WTC11 (cell line): ENCODE results near the gene C3orf22. TPM values are rescaled to one million over a fixed set of nuclear protein-coding genes. Genes with fewer than 3 reads are reported as not detected.
A peak's percentile ranks its signal among the peaks of the same experiment; 100 is the strongest.

Experiments
- ATAC-seq: fragments of 200-7000 bp; cut with Tn5 transposase; 2 replicates; pipeline ENCODE4 v1.10.0; 2021; ENCODE audit warnings: mild to moderate bottlenecking, moderate library complexity
- CTCF ChIA-PET: fragments of 300-600 bp; sonication (Branson Sonifier 250); formaldehyde crosslinking; loops from one replicate; lab custom pipeline; 2021; ENCODE audit warnings: antibody characterized with exemption; lab: Charles Lee
- POLR2A ChIA-PET: fragments of 350-600 bp; sonication (Branson Sonifier 250); formaldehyde crosslinking; loops from one replicate; lab custom pipeline; 2021; ENCODE audit warnings: antibody characterized with exemption; lab: Charles Lee
- DNase-seq: peaks from one replicate; pipeline ENCODE4 v3.0.0; 2021; ENCODE audit warnings: low spot score
- H3K27ac Mint-ChIP-seq: 2 replicates; pipeline ENCODE4 v1.8.0; 2021; ENCODE audit warnings: mixed read lengths
- H3K27me3 Mint-ChIP-seq: 2 replicates; pipeline ENCODE4 v1.8.0; 2021; ENCODE audit warnings: low read depth, mild to moderate bottlenecking, moderate library complexity, mixed read lengths
- H3K36me3 Mint-ChIP-seq: 2 replicates; pipeline ENCODE4 v1.8.0; 2021; ENCODE audit warnings: mixed read lengths
- H3K4me1 Mint-ChIP-seq: 2 replicates; pipeline ENCODE4 v1.8.0; 2022; ENCODE audit warnings: mixed read lengths
- H3K4me3 Mint-ChIP-seq: 2 replicates; pipeline ENCODE4 v1.8.0; 2021; ENCODE audit warnings: mild to moderate bottlenecking, moderate library complexity, mixed read lengths
- H3K9me3 Mint-ChIP-seq: 2 replicates; pipeline ENCODE4 v1.8.0; 2021; ENCODE audit warnings: mixed read lengths
- CREB1 ChIP-seq: sonication (generic); formaldehyde crosslinking; IDR thresholded peaks from 2 replicates; pipeline ENCODE4 v1.8.0; 2023; ENCODE audit warnings: mild to moderate bottlenecking, missing genetic modification reagents
- CREM ChIP-seq: sonication (generic); formaldehyde crosslinking; IDR thresholded peaks from 2 replicates; pipeline ENCODE4 v1.8.1; 2022; ENCODE audit warnings: mild to moderate bottlenecking, missing genetic modification reagents, moderate library complexity
- ESRRA ChIP-seq: sonication (generic); formaldehyde crosslinking; IDR thresholded peaks from 2 replicates; pipeline ENCODE4 v1.8.1; 2022; ENCODE audit warnings: mild to moderate bottlenecking, missing genetic modification reagents, borderline replicate concordance
- ETV6 ChIP-seq: sonication (generic); formaldehyde crosslinking; IDR thresholded peaks from 2 replicates; pipeline ENCODE4 v1.8.1; 2022; ENCODE audit warnings: mild to moderate bottlenecking, missing genetic modification reagents
- FOXJ3 ChIP-seq: sonication (generic); formaldehyde crosslinking; IDR thresholded peaks from 2 replicates; pipeline ENCODE4 v1.9.0; 2021; ENCODE audit warnings: missing genetic modification reagents, mild to moderate bottlenecking, borderline replicate concordance
- HMGA2 ChIP-seq: fragments of 250-450 bp; sonication (Bioruptor Pico); IDR thresholded peaks from 2 replicates; pipeline ENCODE4 v1.4.0; 2021; ENCODE audit warnings: mild to moderate bottlenecking, moderate library complexity
- NR2C2 ChIP-seq: sonication (generic); formaldehyde crosslinking; IDR thresholded peaks from 2 replicates; pipeline ENCODE4 v1.8.0; 2022; ENCODE audit warnings: mild to moderate bottlenecking, missing genetic modification reagents
- NR3C1 ChIP-seq: sonication (generic); formaldehyde crosslinking; conservative IDR thresholded peaks from 2 replicates; pipeline ENCODE4 v1.8.1; 2023; ENCODE audit warnings: low read depth, mild to moderate bottlenecking, missing genetic modification reagents
- OVOL2 ChIP-seq: fragments of 250-450 bp; sonication (Bioruptor Pico); IDR thresholded peaks from 2 replicates; pipeline ENCODE4 v1.9.0; 2021; ENCODE audit warnings: mild to moderate bottlenecking, borderline replicate concordance
- PRRX2 ChIP-seq: fragments of 250-450 bp; sonication (Bioruptor Pico); IDR thresholded peaks from 2 replicates; pipeline ENCODE4 v1.8.0; 2021; ENCODE audit warnings: mild to moderate bottlenecking
- RORB ChIP-seq: fragments of 250-450 bp; sonication (Bioruptor Pico); IDR thresholded peaks from 2 replicates; pipeline ENCODE4 v1.9.0; 2021; ENCODE audit warnings: mild to moderate bottlenecking
- SMAD3 ChIP-seq: sonication (generic); formaldehyde crosslinking; IDR thresholded peaks from 2 replicates; pipeline ENCODE4 v1.8.0; 2022; ENCODE audit warnings: missing genetic modification reagents, mild to moderate bottlenecking, borderline replicate concordance
- TCF7 ChIP-seq: sonication (generic); formaldehyde crosslinking; IDR thresholded peaks from 2 replicates; pipeline ENCODE4 v1.8.0; 2022; ENCODE audit warnings: mild to moderate bottlenecking, low read depth, missing genetic modification reagents, moderate library complexity
- TEAD1 ChIP-seq: sonication (generic); formaldehyde crosslinking; IDR thresholded peaks from 2 replicates; pipeline ENCODE4 v1.8.0; 2022; ENCODE audit warnings: mild to moderate bottlenecking, missing genetic modification reagents
- TEAD4 ChIP-seq: sonication (generic); formaldehyde crosslinking; IDR thresholded peaks from 2 replicates; pipeline ENCODE4 v1.8.0; 2022; ENCODE audit warnings: mild to moderate bottlenecking, missing genetic modification reagents
- ZNF416 ChIP-seq: fragments of 250-450 bp; sonication (Bioruptor Pico); IDR thresholded peaks from 2 replicates; pipeline ENCODE4 v1.9.0; 2021; ENCODE audit warnings: mild to moderate bottlenecking, inconsistent platforms
- total RNA-seq: library from RNA; stranded (reverse); gene quantifications from 3 replicates; pipeline ENCODE4 v1.2.3, GENCODE V29; 2021
- TF ChIP-seq, protein P1 (sequence below): fragments of 250-450 bp; sonication (Bioruptor Pico); IDR thresholded peaks from 2 replicates; pipeline ENCODE4 v2.1.2; 2022; ENCODE audit warnings: mild to moderate bottlenecking, moderate library complexity
- TF ChIP-seq, protein P2 (sequence below): fragments of 250-450 bp; sonication (Bioruptor Pico); IDR thresholded peaks from 2 replicates; pipeline ENCODE4 v1.9.0; 2021; ENCODE audit warnings: mild to moderate bottlenecking
- TF ChIP-seq, protein P3 (sequence below): sonication (generic); formaldehyde crosslinking; conservative IDR thresholded peaks from 2 replicates; pipeline ENCODE4 v1.8.1; 2022; ENCODE audit warnings: mild to moderate bottlenecking, missing genetic modification reagents
- TF ChIP-seq, protein P4 (sequence below): fragments of 250-450 bp; sonication (Bioruptor Pico); conservative IDR thresholded peaks from 2 replicates; pipeline ENCODE4 v1.9.0; 2021; ENCODE audit warnings: mild to moderate bottlenecking
- TF ChIP-seq, protein P5 (sequence below): sonication (generic); formaldehyde crosslinking; IDR thresholded peaks from 2 replicates; pipeline ENCODE4 v1.8.0; 2022; ENCODE audit warnings: mild to moderate bottlenecking, missing genetic modification reagents
- TF ChIP-seq, protein P6 (sequence below): sonication (generic); formaldehyde crosslinking; IDR thresholded peaks from 2 replicates; pipeline ENCODE4 v1.8.0; 2023; ENCODE audit warnings: missing genetic modification reagents, mild to moderate bottlenecking, borderline replicate concordance
- TF ChIP-seq, protein P7 (sequence below): sonication (generic); formaldehyde crosslinking; IDR thresholded peaks from 2 replicates; pipeline ENCODE4 v1.8.1; 2023; ENCODE audit warnings: mild to moderate bottlenecking, missing genetic modification reagents, moderate library complexity
- TF ChIP-seq, protein P8 (sequence below): sonication (generic); formaldehyde crosslinking; IDR thresholded peaks from 2 replicates; pipeline ENCODE4 v1.8.1; 2022; ENCODE audit warnings: low read depth, missing genetic modification reagents, borderline replicate concordance

The C3orf22 gene
- total RNA-seq, 1 experiment from 2014 or later, result not detected

DNA sequence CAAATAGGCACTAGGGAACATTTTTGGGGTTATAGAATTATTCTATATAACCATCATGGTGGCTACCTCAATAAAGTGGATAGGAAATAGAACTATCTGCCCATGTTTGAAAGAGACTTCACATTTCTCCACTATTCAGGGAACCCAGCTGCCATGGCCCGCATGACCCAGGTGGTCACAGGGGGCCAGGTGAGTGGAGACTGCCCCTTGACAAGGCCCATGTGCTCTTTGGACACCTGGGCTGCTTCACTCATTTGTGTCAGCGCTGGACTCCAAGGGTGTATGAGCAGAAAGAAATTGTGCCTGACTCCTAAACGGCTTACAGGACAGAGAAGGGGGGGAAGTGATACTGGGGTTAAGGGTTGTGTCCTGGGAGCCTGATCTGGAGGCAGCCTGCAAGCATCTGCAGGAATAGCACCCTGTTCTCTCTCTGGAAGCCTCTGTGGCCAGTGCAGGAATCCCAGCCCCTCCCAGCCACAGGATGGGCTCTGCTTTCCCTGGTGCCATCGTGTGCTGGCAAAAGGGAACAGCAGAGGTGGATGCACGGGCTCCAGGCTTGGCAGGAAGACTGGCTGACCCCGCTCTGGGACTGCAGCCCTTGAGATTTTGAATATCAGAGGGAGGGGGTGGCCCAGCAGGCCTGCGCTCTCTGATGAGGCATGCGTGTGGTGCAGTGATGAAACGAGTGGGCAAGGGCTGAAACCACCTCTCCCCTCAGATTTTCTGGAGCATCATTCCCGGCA is 9.1 kb upstream of the C3orf22 start:
- no peaks in the 10 kb centered on the region for H3K4me1 Mint-ChIP-seq
- H3K36me3 Mint-ChIP-seq, result no peaks in the 10 kb centered on the region
- DNase-seq, result no peak
- CTCF ChIA-PET, result interaction anchor here (1.2 kb wide), 1 partner anchor 9 kb away, joined by 3 read pairs; the partner anchor contains the start of gene C3orf22
- H3K4me3 Mint-ChIP-seq, result no peak overlapping the region
- no peak overlapping the region for H3K27ac Mint-ChIP-seq
- H3K27me3 Mint-ChIP-seq, result no peaks in the 10 kb centered on the region
- ATAC-seq, result peak; percentile 86
- TF ChIP-seq NR2C2 (CRISPR knock-in tag), result no peak
- TF ChIP-seq, protein P1, sequence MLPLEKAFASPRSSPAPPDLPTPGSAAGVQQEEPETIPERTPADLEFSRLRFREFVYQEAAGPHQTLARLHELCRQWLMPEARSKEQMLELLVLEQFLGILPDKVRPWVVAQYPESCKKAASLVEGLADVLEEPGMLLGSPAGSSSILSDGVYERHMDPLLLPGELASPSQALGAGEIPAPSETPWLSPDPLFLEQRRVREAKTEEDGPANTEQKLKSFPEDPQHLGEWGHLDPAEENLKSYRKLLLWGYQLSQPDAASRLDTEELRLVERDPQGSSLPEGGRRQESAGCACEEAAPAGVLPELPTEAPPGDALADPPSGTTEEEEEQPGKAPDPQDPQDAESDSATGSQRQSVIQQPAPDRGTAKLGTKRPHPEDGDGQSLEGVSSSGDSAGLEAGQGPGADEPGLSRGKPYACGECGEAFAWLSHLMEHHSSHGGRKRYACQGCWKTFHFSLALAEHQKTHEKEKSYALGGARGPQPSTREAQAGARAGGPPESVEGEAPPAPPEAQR (CRISPR knock-in tag), result no peak
- TF ChIP-seq OVOL2 (CRISPR knock-in tag), result no peak
- TF ChIP-seq, protein P2, sequence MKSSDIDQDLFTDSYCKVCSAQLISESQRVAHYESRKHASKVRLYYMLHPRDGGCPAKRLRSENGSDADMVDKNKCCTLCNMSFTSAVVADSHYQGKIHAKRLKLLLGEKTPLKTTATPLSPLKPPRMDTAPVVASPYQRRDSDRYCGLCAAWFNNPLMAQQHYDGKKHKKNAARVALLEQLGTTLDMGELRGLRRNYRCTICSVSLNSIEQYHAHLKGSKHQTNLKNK, result no peak
- no peak for TF ChIP-seq ETV6 (CRISPR knock-in tag)
- TF ChIP-seq TEAD4 (CRISPR knock-in tag), result no peak
- TF ChIP-seq SMAD3 (CRISPR knock-in tag), result no peak
- TF ChIP-seq CREM (CRISPR knock-in tag), result no peak
- no peak for TF ChIP-seq TEAD1 (CRISPR knock-in tag)
- TF ChIP-seq, protein P3, sequence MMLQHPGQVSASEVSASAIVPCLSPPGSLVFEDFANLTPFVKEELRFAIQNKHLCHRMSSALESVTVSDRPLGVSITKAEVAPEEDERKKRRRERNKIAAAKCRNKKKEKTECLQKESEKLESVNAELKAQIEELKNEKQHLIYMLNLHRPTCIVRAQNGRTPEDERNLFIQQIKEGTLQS, result no peak
- no peak for TF ChIP-seq CREB1 (CRISPR knock-in tag)
- TF ChIP-seq, protein P4, sequence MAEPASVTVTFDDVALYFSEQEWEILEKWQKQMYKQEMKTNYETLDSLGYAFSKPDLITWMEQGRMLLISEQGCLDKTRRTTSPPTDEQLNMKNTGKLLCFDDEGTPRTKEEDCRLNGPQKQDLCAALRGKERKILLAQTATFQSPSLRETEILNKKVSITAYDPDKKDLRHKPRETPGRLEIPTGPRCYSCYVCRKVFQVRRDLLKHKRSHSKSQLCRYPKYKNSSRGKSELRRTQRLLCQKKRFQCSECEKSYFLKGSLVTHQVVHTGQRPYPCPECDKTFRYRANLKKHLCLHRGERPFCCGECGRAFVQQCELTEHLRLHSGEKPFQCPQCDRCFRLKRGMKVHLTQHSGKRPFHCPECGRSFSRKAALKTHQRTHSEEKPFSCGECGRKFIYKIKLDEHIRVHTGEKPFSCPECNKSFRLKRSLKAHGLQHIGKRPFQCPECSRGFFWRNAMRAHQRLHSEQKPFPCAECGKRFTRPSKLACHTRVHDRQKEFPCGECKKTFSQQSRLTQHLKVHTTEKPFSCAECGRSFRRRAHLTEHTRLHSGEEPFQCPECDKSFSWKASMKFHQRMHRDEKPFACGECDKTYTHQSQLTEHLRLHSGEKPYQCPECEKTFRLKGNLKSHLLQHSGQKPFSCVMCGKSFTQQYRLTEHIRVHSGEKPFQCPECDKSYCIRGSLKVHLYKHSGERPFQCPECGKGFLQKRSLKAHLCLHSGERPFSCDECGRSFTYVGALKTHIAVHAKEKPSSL, result no peak
- H3K9me3 Mint-ChIP-seq, result peaks cover under 1% of the 10 kb centered on the region
- POLR2A ChIA-PET, result no interaction called here

DNA sequence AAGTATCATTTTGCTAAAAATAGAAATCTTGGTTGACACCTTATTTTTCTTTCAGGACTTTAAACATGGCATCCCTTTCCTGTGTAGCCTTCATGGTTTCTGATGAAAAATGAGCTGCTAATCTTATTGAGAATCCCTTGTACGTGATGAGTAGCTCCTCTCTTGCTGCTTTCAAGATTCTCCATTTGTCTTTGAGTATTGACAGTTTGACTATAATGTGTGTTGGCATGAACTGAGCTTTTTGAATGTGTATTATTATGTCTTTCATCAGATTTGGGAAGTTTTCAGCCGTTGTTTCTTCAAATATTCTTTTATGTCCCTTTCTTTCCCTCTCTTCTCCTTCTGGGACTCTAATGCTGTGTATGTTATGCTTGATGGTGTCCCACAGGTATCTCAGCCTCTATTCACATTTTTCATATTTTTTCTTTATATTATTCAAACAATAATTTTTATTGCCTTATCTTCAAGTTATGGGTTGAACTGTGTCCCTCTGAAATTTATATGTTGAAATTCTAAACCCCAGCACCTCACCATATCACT is 4.1 kb upstream of the C3orf22 start:
- ATAC-seq (no peak), DNase-seq (no peak)
- peaks cover 11% of the 10 kb centered on the region for H3K9me3 Mint-ChIP-seq
- no peaks in the 10 kb centered on the region for H3K36me3 Mint-ChIP-seq
- TF ChIP-seq ZNF416 (CRISPR knock-in tag) (no peak), ESRRA (CRISPR knock-in tag) (no peak), HMGA2 (CRISPR knock-in tag) (no peak), PRRX2 (no peak), FOXJ3 (CRISPR knock-in tag) (no peak), NR3C1 (CRISPR knock-in tag) (no peak), TEAD1 (CRISPR knock-in tag) (no peak), RORB (CRISPR knock-in tag) (no peak), TCF7 (CRISPR knock-in tag) (no peak)
- TF ChIP-seq, protein P5, sequence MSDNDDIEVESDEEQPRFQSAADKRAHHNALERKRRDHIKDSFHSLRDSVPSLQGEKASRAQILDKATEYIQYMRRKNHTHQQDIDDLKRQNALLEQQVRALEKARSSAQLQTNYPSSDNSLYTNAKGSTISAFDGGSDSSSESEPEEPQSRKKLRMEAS (CRISPR knock-in tag), result no peak
- TF ChIP-seq, protein P6, sequence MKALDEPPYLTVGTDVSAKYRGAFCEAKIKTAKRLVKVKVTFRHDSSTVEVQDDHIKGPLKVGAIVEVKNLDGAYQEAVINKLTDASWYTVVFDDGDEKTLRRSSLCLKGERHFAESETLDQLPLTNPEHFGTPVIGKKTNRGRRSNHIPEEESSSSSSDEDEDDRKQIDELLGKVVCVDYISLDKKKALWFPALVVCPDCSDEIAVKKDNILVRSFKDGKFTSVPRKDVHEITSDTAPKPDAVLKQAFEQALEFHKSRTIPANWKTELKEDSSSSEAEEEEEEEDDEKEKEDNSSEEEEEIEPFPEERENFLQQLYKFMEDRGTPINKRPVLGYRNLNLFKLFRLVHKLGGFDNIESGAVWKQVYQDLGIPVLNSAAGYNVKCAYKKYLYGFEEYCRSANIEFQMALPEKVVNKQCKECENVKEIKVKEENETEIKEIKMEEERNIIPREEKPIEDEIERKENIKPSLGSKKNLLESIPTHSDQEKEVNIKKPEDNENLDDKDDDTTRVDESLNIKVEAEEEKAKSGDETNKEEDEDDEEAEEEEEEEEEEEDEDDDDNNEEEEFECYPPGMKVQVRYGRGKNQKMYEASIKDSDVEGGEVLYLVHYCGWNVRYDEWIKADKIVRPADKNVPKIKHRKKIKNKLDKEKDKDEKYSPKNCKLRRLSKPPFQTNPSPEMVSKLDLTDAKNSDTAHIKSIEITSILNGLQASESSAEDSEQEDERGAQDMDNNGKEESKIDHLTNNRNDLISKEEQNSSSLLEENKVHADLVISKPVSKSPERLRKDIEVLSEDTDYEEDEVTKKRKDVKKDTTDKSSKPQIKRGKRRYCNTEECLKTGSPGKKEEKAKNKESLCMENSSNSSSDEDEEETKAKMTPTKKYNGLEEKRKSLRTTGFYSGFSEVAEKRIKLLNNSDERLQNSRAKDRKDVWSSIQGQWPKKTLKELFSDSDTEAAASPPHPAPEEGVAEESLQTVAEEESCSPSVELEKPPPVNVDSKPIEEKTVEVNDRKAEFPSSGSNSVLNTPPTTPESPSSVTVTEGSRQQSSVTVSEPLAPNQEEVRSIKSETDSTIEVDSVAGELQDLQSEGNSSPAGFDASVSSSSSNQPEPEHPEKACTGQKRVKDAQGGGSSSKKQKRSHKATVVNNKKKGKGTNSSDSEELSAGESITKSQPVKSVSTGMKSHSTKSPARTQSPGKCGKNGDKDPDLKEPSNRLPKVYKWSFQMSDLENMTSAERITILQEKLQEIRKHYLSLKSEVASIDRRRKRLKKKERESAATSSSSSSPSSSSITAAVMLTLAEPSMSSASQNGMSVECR (CRISPR knock-in tag), result no peak
- TF ChIP-seq, protein P7, sequence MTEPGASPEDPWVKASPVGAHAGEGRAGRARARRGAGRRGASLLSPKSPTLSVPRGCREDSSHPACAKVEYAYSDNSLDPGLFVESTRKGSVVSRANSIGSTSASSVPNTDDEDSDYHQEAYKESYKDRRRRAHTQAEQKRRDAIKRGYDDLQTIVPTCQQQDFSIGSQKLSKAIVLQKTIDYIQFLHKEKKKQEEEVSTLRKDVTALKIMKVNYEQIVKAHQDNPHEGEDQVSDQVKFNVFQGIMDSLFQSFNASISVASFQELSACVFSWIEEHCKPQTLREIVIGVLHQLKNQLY (CRISPR knock-in tag), result no peak
- TF ChIP-seq, protein P8, sequence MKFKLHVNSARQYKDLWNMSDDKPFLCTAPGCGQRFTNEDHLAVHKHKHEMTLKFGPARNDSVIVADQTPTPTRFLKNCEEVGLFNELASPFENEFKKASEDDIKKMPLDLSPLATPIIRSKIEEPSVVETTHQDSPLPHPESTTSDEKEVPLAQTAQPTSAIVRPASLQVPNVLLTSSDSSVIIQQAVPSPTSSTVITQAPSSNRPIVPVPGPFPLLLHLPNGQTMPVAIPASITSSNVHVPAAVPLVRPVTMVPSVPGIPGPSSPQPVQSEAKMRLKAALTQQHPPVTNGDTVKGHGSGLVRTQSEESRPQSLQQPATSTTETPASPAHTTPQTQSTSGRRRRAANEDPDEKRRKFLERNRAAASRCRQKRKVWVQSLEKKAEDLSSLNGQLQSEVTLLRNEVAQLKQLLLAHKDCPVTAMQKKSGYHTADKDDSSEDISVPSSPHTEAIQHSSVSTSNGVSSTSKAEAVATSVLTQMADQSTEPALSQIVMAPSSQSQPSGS (CRISPR knock-in tag), result no peak
- no peak overlapping the region for H3K4me3 Mint-ChIP-seq
- CTCF ChIA-PET, result no interaction called here
- H3K27ac Mint-ChIP-seq, result no peak overlapping the region
- H3K4me1 Mint-ChIP-seq, result no peaks in the 10 kb centered on the region
- POLR2A ChIA-PET, result no interaction called here
- no peaks in the 10 kb centered on the region for H3K27me3 Mint-ChIP-seq
